Measurements from ENCODE around the gene TAS2R40.

GRCh38 chr7:143237366-143237765 is 15.5 kb downstream of the TAS2R40 start:
- TF ChIP-seq CTCF (IDR thresholded peaks at IDR 0.05) (no peak), POLR2A (IDR thresholded peaks at IDR 0.05) (no peak)
